OCI-LY7 (cell line): Measurements from ENCODE around the gene KNSTRN. TPM values are rescaled to one million over a fixed set of nuclear protein-coding genes. Genes with fewer than 3 reads are reported as not detected.

Experiments
- Bru-seq: library from RNA; stranded (reverse); fragments of 400-500 nt; gene quantifications from one replicate; lab custom pipeline; 2021; lab: Mats Ljungman, UMichigan
- BruChase-seq, 2 experiments: library from RNA; stranded (reverse); fragments of 400-500 nt; gene quantifications; one replicate each; lab custom pipeline; 2021; lab: Mats Ljungman, UMichigan
- BruUV-seq: library from RNA; stranded (reverse); fragments of 400-500 nt; replicated peaks from 2 replicates; lab custom pipeline; 2021; lab: Mats Ljungman, UMichigan
- CTCF ChIA-PET: fragments of 300-600 bp; sonication (Branson Sonifier 250); formaldehyde crosslinking; loops from one replicate; lab custom pipeline; 2022; ENCODE audit warnings: antibody characterized with exemption; ENCODE audit not compliant: unreplicated experiment; lab: Charles Lee
- POLR2A ChIA-PET: fragments of 300-600 bp; sonication (Branson Sonifier 250); formaldehyde crosslinking; loops from one replicate; lab custom pipeline; 2022; ENCODE audit warnings: antibody characterized with exemption; lab: Charles Lee
- DNase-seq: peaks from one replicate; pipeline ENCODE4 v3.0.0-alpha.2; 2015; ENCODE audit warnings: low spot score
- H2AFZ ChIP-seq: fragments of 200-600 bp; sonication (generic), shearing (Covaris generic); 2 replicates; pipeline ENCODE4 v1.6.1; 2014; ENCODE audit warnings: mild to moderate bottlenecking, antibody characterized with exemption, low read length, moderate library complexity
- H3K27ac ChIP-seq: fragments of 200-600 bp; sonication (generic); 2 replicates; pipeline ENCODE4 v1.5.1; 2014; ENCODE audit warnings: mixed run types, low read depth, mild to moderate bottlenecking, moderate library complexity, low read length, inconsistent platforms; ENCODE audit not compliant: poor library complexity, severe bottlenecking
- H3K36me3 ChIP-seq: fragments of 200-600 bp; sonication (generic); 2 replicates; pipeline ENCODE4 v1.6.1; 2014; ENCODE audit warnings: mild to moderate bottlenecking, antibody characterized with exemption, low read length, moderate library complexity, mixed read lengths; ENCODE audit not compliant: insufficient read depth
- H3K4me1 ChIP-seq: fragments of 200-600 bp; sonication (generic); 2 replicates; pipeline ENCODE4 v1.5.1; 2014; ENCODE audit warnings: mild to moderate bottlenecking, low read length; ENCODE audit not compliant: insufficient read depth, poor library complexity, severe bottlenecking
- H3K4me2 ChIP-seq: fragments of 200-600 bp; sonication (generic); 2 replicates; pipeline ENCODE4 v1.6.1; 2014; ENCODE audit warnings: mild to moderate bottlenecking, low read length
- H3K4me3 ChIP-seq: fragments of 200-600 bp; sonication (generic); 2 replicates; pipeline ENCODE4 v1.5.1; 2014; ENCODE audit warnings: mild to moderate bottlenecking, low read depth, low read length; ENCODE audit not compliant: poor library complexity, severe bottlenecking
- H3K79me2 ChIP-seq: fragments of 200-600 bp; sonication (generic); 2 replicates; pipeline ENCODE4 v1.6.1; 2016; ENCODE audit warnings: low read depth, mild to moderate bottlenecking, low read length, moderate library complexity, mixed read lengths; ENCODE audit not compliant: insufficient read depth
- H3K9me2 ChIP-seq: fragments of 200-600 bp; sonication (generic); 2 replicates; pipeline ENCODE4 v1.6.1; 2016; ENCODE audit warnings: mild to moderate bottlenecking, low read length, mixed read lengths; ENCODE audit not compliant: insufficient read depth
- H3K9me3 ChIP-seq: fragments of 200-600 bp; sonication (generic); 2 replicates; pipeline ENCODE4 v1.6.1; 2014; ENCODE audit warnings: mild to moderate bottlenecking, mixed run types, low read length, mixed read lengths
- H4K20me1 ChIP-seq: fragments of 200-600 bp; sonication (generic); 2 replicates; pipeline ENCODE4 v1.6.1; 2014; ENCODE audit warnings: mild to moderate bottlenecking, antibody characterized with exemption, low read length, moderate library complexity, mixed read lengths; ENCODE audit not compliant: insufficient read depth
- CTCF ChIP-seq: fragments of 200-600 bp; sonication (generic); conservative IDR thresholded peaks from 2 replicates; pipeline ENCODE4 v1.5.1; 2014; ENCODE audit warnings: mild to moderate bottlenecking, antibody characterized with exemption, low read length, moderate library complexity, mixed read lengths
- EZH2phosphoT487 ChIP-seq: fragments of 200-600 bp; sonication (generic); IDR thresholded peaks from 2 replicates; pipeline ENCODE4 v1.6.1; 2018; ENCODE audit warnings: low read depth, borderline replicate concordance, mild to moderate bottlenecking, mixed run types, antibody characterized with exemption, low read length, moderate library complexity, mixed read lengths
- intact Hi-C: fragments of 100-400 bp; cut with micrococcal nuclease; formaldehyde crosslinking; loops from one replicate; pipeline ENCODE4 v1.10.0; 2022; ENCODE audit not compliant: unreplicated experiment
- long read RNA-seq: library from polyadenylated mRNA; stranded (forward); transcript quantifications from one replicate; pipeline ENCODE4 v2.0.0, GENCODE V29; 2022
- total RNA-seq, 2 experiments: library from RNA; depleted of rRNA in 1 of 2; stranded (reverse); fragments of >200 nt in 1 of 2; shearing (Covaris generic) in 1 of 2; gene quantifications; 2 replicates each; pipeline ENCODE4 v1.2.3, GENCODE V29; 2014 to 2022

Gene KNSTRN
- 71.3 and 89.6 TPM in 2 replicates for total RNA-seq (2014; rRNA removed; shearing (Covaris generic))
- total RNA-seq (2022): 106 TPM in 2 replicates
- Bru-seq, nascent RNA: percentile 88 among the genes with signal in this experiment
- BruChase-seq, experiment 1, labeled RNA remaining after a 6-hour chase: percentile 92 among the genes with signal in this experiment
- BruChase-seq, experiment 2, labeled RNA remaining after a 2-hour chase: percentile 92 among the genes with signal in this experiment
- long read RNA-seq, transcript KNSTRN-201 (9 exons, 1,714 nt): major isoform, 96 of 113 reads
- long read RNA-seq, partial matches to known transcripts: 4 of 113 reads
- long read RNA-seq, other reads (novel, unspliced or antisense): 7 of 113 reads

- Histone ChIP-seq H2AFZ (peak within 1 kb of the TSS; percentile 80), H3K36me3 (peaks cover 36% of the 10 kb centered on the region), H3K9me3 (no peaks in the 10 kb centered on the region), H4K20me1 (no peaks in the 10 kb centered on the region), H3K4me3 (peak within 1 kb of the TSS; percentile 95), H3K4me1 (peaks cover 16% of the 10 kb centered on the region), H3K9me2 (no peaks in the 10 kb centered on the region), H3K79me2 (peaks cover 29% of the 10 kb centered on the region), H3K27ac (peak within 1 kb of the TSS; percentile 45), H3K4me2 (peak within 1 kb of the TSS; percentile 94)
- CTCF ChIA-PET: interaction anchor here (1.0 kb wide), 1 partner anchor 11 kb away, joined by 3 read pairs; no protein-coding TSS in a partner anchor
- POLR2A ChIA-PET: interaction anchor here (0.7 to 1.7 kb wide), 7 partner anchors 9 to 71 kb away, joined by 3 to 6 read pairs (median 4); no protein-coding TSS in a partner anchor
- peak; percentile 97 for DNase-seq
- TSS peak; percentile 67 for BruUV-seq
- intact Hi-C loops: no loop called here
- no peak for TF ChIP-seq CTCF
- no peak for TF ChIP-seq EZH2phosphoT487
Measured at GRCh38 chr15:40382580-40383456, at the start of gene KNSTRN. TSS of gene KNSTRN (plus strand) at chr15:40382721. CDS start at chr15:40382836, 115 bp downstream.

- Histone ChIP-seq H3K27ac (no peak overlapping the region), H2AFZ (no peak overlapping the region), H3K4me1 (peaks cover 13% of the 10 kb centered on the region), H3K9me3 (no peaks in the 10 kb centered on the region), H4K20me1 (no peaks in the 10 kb centered on the region), H3K36me3 (no peaks in the 10 kb centered on the region), H3K4me2 (no peak overlapping the region), H3K79me2 (no peaks in the 10 kb centered on the region), H3K4me3 (no peak overlapping the region), H3K9me2 (no peaks in the 10 kb centered on the region)
- DNase-seq: peak; percentile 9
- BruUV-seq: no TSS peak
- CTCF ChIA-PET: interaction anchor here (1.1 kb wide), 1 partner anchor 13 kb away, joined by 3 read pairs; no protein-coding TSS in a partner anchor
- no peak for TF ChIP-seq EZH2phosphoT487
- TF ChIP-seq CTCF: no peak
- intact Hi-C loops: no loop called here
- POLR2A ChIA-PET: interaction anchor here (1.0 kb wide), 1 partner anchor 21 kb away, joined by 3 read pairs; no protein-coding TSS in a partner anchor
Measured at GRCh38 chr15:40333922-40334492, 48.5 kb upstream of the KNSTRN start.
